Measurements from ENCODE around the gene PARPBP.
A peak's percentile ranks its signal among the peaks of the same experiment; 100 is the strongest.

DNA sequence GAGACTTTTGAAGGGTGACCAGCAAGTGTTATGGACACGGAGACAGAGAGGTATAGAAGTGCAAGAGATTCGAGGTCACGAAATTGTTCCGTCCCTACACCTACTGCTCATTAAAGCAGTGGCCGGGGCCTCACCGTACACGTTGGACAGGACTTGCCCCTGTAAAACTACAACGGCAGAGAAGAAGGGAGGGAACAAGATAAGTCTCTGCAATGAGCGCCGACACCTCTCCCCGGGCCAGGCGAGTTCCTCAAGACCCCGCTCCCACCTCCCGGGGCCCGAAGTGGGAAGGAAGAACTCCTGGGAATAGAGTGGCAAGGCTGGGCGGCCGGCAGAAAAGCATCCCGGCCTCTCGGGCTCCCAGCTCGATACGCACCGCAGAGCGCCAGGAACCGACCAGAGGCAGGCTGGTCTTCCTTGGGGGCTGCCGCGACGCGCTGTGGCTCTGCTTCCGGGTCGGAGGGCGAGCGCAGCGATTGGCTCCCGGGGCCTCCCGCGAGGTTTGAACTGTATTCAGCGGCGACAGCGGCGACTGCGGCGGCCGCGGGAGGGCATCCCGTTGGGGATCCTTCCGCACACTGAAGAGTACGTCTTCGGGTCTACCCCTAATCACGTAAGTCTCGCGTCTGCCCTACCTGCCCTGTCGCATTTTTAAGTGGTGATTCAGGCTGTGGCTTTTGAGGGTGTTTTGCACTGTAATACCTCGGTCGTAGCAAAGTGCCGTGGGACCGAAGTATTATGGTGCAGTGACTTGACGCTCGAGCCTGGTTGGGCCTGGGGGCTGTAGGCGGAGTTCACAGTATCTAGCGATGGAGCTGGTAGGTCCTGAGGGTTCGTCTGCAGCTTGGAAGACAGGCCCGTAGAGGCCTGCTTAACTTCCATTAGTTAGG is at the start of gene PARPBP, which contains the start of gene NUP37:
- peak; percentile 94 for TF ChIP-seq POLR2AphosphoS5 (IDR thresholded peaks at IDR 0.05; ENCODE audit: insufficient read depth, low read depth, low read length)
- TF ChIP-seq, protein P1, sequence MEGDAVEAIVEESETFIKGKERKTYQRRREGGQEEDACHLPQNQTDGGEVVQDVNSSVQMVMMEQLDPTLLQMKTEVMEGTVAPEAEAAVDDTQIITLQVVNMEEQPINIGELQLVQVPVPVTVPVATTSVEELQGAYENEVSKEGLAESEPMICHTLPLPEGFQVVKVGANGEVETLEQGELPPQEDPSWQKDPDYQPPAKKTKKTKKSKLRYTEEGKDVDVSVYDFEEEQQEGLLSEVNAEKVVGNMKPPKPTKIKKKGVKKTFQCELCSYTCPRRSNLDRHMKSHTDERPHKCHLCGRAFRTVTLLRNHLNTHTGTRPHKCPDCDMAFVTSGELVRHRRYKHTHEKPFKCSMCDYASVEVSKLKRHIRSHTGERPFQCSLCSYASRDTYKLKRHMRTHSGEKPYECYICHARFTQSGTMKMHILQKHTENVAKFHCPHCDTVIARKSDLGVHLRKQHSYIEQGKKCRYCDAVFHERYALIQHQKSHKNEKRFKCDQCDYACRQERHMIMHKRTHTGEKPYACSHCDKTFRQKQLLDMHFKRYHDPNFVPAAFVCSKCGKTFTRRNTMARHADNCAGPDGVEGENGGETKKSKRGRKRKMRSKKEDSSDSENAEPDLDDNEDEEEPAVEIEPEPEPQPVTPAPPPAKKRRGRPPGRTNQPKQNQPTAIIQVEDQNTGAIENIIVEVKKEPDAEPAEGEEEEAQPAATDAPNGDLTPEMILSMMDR (IDR thresholded peaks at IDR 0.05; ENCODE audit: extremely low read depth in 1 of 2, insufficient read depth in 1 of 2, low read depth in 1 of 2, low read length in 2 of 2): no peak
- TF ChIP-seq, protein P2, sequence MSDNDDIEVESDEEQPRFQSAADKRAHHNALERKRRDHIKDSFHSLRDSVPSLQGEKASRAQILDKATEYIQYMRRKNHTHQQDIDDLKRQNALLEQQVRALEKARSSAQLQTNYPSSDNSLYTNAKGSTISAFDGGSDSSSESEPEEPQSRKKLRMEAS (IDR thresholded peaks at IDR 0.05; ENCODE audit: insufficient read depth, insufficient read length): no peak
- TF ChIP-seq GATA2 (IDR thresholded peaks at IDR 0.05; ENCODE audit: insufficient read depth, insufficient read length, low read depth, low read length): no peak
- no peak for TF ChIP-seq EZH2 (IDR thresholded peaks at IDR 0.05; ENCODE audit: borderline replicate concordance, low read depth, low read length, severe bottlenecking)

Measured in endothelial cell of umbilical vein (primary cell).